Activated T-cell treated with anti-CD3 and anti-CD28 coated beads for 4 hours (primary cell): ENCODE measurements around the gene KLHL22.
"Not testable (repeated sequence)": the region's sequence is repeated elsewhere in the genome, so short reads cannot be mapped to it uniquely, and the experiment has no call there.

Experiments
- DNase-seq: peaks from one replicate; pipeline ENCODE4 v3.0.0-alpha.2; 2020

KLHL22 gene

GRCh38 chr22:20499769-20500168 is 4.2 kb upstream of the KLHL22 start:
- DNase-seq = no peak

DNA sequence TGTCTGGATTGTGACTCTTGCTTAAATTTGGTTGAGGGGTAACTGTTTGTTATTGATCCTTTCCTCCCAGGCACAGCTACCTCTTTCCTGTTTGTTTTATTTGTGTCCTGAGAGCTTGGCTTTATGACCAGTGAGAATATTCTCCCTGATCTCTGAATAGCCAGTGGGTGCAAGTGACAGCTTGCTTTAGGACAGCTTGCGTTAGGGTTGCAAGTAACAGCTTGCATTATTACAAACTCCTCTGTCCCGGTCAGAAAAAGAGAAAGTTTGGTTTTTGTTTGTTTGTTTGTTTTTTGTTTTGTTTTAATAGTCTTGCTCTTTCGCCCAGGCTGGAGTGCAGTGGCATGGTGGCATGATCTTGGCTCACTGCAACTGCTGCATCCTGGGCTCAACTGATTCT is 3.3 kb upstream of the KLHL22 start:
- no peak for DNase-seq

DNA sequence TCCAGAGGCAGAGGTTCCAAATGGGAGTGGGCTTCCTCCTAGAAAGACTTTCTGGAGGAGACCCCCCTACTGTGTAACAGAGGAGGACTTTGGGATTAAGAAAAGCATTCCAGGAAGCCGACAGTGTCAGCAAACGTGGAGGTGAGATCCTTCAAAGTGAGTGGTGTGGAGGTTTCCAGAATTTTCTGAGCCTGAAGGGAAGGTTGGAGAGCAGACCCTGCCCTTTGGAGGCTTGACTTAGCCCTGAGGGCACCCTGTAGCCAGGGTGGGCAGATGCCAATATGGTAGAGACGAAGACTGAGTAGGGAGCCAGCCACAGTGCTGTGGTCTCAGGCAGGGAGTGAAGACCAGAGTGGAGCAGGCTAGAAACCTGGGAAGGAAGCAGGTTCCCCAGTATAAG is 1.8 kb upstream of the KLHL22 start:
- no peak for DNase-seq

GRCh38 chr22:20495861-20496681 is 476 bp upstream of the KLHL22 start:
- DNase-seq = peak; percentile 84

DNA sequence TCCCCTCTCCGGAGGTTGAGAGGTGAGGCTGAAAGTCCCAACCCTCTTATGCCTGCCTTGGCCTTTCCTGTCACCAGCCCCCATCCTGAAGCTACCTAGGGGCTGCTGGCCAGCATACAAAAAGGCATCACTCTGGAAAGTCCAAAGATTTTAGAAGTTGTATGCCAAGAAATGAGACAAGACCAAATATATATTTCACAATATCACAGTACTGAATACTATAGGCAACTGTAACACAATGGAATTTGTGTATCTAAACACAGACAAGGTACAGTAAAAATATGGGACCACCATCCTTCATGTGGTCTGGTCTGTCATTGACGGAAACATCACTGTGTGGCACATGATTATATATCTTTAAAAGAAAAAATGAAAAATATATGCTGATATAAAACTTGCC is 4.2 kb downstream of the KLHL22 start:
- DNase-seq = no peak

DNA sequence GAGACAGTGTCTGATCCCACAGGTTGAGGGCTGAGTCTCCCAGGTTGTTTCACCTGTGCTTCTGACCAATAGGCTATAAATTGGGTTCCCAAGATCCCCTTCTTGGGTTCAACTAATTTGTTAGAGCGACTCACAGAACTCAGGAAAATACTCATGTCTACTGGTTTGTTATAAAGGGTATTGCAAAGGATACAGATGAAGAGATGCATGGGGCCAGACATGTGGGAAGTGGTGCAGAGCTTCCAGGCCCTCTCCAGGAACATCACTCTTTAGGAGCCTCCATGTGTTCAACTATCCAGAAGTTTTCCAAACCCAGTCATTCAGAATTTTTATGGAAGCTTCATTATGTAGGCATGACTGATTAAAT is 4.7 kb downstream of the KLHL22 start:
- no peak for DNase-seq

DNA sequence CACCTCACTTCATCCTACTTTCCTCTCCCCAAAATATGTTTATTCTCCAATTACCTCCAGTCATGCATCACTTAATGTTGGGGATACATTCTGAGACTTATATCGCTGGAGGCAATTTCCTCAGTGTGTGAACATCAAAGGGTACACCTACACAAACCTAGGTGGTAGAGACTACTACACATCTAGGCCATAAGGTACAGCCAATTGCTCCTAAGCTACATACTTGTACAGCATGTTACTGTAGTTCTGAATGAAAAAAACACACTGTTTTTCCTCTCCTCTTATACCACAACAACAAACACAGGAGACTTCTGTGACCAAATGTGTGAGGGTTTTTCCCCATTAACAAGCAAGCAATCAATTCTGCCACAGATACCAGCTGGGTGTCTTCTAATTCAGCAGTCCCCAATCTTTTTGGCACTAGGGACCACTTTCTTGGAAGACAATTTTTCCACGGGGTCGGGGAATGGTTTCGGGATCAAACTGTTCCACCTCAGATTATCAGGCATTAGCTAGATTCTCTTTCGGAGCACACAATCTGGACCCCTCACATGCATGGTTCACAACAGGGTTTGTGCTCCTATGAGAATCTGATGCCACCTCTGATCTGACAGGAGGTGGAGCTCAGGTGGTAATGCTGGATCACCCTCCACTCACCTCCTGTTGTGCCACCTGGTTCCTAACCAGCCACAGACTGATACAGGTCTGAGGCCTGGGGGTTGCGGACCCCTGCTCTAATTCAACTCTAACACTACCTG is 5.2 kb downstream of the KLHL22 start:
- DNase-seq = no peak

- DNase-seq = no peak
These were observed 6.6 kb downstream of the KLHL22 start for GRCh38 chr22:20488946-20489345.

DNA sequence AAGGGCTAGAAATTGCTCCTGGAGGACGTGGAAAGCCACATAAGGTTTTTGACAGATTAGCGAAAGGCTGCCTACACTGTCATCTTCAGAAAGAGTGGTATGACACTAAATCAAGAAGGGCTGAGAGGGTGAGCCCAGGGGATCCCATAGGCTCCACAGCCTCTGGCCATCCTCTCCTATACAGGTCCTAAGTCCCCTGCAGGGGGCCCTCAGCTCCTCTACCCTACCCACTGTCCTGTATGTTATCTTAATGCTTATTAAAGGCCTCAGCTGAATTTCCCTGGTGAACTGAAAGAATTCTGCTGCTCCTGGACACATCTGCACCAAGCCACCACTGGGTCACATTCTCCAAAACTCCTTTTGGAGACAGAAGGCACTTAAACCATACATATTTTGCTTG is 7.9 kb downstream of the KLHL22 start:
- DNase-seq = no peak

DNA sequence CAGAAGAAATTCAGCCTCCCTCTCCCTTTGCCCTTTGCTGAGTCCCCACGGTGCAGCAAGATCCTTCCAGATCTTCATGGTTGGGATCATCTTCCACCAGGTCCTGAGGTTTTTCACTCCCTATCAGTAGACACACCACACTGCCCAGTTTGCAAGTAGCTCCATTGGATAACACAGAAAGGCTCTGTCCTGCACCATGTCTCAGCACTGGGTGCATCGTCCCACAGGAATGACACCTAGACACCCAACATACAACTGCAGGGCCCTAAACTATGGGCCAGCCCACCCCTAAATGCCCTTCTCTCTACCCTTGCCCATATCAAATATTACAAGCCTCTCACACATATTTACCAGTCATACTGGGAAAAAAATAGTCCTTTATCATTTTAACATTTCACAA is 9.4 kb downstream of the KLHL22 start:
- no peak for DNase-seq

DNA sequence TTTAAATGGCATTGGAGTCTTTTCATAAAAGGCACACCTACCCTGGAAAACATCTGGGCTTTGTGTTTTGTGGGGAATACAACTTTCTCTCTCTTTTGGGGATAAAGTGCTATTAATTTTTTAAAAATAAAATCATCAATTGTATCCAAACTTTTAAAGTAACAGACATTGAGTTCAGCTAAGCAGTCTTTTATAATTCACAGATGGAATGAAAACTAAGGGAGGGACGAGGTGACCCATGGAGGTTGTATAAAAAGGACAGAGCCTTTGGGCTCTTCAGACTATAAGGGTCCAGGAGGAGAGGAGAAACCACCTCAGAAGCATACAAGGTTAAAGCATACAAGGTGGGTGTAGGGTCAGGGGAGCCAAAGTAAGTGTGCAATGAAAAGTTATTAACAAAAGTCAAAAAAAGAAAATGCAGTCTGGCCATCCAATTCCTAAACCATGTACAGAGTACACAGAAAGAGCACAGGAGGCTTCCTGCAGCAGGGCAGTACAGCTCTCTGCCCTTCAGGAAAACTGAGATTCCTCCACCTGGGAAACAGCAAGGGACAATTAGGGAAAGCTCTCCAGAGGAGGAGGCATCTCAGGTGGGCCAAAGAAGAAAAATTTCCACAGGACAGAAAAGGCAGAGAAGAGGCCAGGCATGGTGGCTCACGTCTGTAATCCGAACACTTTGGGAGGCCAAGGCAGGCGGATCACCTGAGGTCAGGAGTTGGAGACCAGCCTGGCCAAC is 10.5 kb downstream of the KLHL22 start:
- DNase-seq = no peak

GRCh38 chr22:20483771-20484170 is 11.8 kb downstream of the KLHL22 start:
- no peak for DNase-seq

DNA sequence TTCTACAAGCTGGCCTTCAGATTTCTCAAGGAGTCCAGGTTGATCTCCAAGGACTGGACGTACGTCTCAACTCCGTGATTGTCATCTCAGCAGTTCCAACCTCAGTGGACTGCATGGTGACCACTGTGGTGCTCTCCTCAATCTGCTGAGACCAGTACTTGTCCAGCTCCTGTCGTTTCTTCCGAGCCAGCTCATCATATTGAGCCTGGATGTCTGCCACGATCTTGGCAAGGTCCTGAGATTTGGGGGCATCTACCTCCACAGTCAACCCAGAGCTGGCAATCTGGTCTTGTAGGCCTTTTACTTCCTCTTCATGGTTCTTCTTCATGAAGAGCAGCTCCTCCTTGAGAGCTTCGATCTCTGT is 12.5 kb downstream of the KLHL22 start:
- not testable (repeated sequence) for DNase-seq

DNA sequence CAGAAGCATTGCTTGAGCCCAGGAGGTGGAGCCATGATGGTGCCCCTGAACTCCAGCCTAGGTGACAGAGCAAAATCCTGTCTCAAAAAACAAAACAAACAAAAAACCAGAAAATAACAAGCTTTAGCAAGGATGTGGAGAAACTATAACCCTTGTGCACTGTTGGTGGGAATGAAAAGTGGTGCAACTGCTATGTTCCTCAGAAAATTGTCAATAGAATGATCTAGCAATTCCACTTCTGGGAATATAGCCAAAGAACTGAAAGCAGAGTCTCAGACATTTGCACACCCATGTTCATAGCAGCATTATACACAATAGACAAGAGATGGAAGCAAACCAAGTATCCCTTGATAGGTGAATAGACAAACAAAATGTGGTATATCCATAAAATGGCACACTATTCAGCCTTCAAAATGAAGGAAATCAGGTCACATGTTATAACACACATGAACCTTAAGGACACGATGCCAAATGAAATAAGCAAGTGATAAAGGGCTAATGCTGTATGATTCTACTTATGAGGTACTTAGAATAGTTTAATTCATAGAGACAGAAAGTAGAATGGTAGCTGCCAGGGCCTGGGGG is 15.9 kb downstream of the KLHL22 start:
- no peak for DNase-seq

- not testable (repeated sequence) for DNase-seq
These were observed 17.5 kb downstream of the KLHL22 start for GRCh38 chr22:20478059-20478458.

DNA sequence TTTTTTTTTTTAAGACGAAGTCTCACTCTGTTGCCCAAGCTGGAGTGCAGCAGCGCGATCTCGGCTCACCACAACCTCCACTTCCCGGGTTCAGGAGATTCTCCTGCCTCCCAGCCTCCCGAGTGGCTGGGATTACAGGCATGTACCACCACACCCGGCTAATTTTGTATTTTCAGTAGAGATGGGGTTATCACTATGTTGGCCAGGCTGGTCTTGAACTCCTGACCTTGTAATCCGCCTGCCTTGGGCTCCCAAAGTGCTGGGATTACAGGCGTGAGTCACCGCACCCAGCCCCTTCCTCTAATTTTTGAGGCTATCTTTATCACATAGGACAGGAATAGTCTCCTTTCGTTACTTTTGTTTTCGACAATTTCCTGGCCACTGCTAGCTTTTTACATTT is 20.0 kb downstream of the KLHL22 start:
- not testable (repeated sequence) for DNase-seq

DNA sequence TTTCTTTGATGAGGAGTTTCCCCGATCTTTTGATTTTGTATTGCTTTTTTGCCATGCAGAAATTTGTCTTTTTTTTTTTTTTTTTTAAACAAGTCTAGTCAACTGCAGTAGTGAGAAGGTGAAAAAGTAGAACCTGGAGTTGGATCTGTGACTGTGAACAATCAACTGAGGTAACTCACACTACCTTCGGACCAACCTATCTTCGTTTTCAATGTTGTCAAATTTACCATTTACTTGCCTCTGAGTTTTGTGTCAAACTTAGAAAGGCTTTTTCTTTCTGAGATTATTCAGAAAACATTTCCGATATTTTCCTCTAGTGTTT is 20.5 kb downstream of the KLHL22 start:
- DNase-seq = no peak

GRCh38 chr22:20472629-20473442 is 22.8 kb downstream of the KLHL22 start:
- no peak for DNase-seq

GRCh38 chr22:20471126-20471833 is 24.3 kb downstream of the KLHL22 start:
- DNase-seq = no peak

GRCh38 chr22:20470525-20470924 is 25.1 kb downstream of the KLHL22 start:
- not testable (repeated sequence) for DNase-seq

DNA sequence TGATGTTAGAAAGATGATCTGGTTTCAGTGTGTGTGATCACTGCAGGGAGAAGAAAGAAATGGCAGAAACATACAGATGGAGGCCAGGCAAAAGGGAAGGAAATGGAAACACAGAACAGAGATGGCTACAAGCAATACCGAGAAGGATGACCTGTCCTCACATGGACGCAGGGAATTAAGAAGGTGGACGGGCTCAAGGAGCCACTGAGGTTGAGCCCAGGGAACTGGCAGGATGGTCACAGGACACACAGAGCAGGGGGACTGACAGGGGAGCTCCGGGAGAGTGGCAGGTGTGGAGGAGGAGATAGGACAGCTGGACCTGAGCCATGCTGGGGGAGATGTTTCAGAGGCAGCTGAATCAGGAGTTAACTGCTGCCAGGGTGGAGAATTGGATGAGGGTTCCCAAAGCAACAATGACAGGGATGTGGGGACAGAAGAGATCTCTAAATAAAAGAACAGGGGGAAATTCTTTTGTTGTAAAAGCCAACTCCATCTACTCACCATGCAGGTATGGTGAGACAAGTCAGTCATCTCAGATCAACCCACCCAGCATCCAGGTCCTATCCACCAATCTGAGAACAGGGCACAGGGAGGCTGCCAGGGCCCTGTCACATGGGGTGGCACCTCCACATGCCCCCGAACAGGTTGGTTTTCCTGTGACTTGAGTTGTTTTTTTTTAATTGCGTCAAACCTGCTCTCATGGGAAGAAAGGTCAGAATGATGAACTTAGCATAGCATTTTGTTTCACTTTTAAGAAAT is 26.3 kb downstream of the KLHL22 start:
- no peak for DNase-seq
